ENCODE data around the gene EID2B. TPM values are rescaled to one million over a fixed set of nuclear protein-coding genes. Genes with fewer than 3 reads are reported as not detected.

The EID2B gene
- total and polyA plus RNA-seq, 2 of the 13 experiments (the other 11 are each of a cell fraction or from before 2014, with no cell fraction given) = 2.5 to 3.7 TPM

GRCh38 chr19:39481229-39481545, 51.5 kb downstream of the EID2B start (continued):
- TF ChIP-seq, protein P1, sequence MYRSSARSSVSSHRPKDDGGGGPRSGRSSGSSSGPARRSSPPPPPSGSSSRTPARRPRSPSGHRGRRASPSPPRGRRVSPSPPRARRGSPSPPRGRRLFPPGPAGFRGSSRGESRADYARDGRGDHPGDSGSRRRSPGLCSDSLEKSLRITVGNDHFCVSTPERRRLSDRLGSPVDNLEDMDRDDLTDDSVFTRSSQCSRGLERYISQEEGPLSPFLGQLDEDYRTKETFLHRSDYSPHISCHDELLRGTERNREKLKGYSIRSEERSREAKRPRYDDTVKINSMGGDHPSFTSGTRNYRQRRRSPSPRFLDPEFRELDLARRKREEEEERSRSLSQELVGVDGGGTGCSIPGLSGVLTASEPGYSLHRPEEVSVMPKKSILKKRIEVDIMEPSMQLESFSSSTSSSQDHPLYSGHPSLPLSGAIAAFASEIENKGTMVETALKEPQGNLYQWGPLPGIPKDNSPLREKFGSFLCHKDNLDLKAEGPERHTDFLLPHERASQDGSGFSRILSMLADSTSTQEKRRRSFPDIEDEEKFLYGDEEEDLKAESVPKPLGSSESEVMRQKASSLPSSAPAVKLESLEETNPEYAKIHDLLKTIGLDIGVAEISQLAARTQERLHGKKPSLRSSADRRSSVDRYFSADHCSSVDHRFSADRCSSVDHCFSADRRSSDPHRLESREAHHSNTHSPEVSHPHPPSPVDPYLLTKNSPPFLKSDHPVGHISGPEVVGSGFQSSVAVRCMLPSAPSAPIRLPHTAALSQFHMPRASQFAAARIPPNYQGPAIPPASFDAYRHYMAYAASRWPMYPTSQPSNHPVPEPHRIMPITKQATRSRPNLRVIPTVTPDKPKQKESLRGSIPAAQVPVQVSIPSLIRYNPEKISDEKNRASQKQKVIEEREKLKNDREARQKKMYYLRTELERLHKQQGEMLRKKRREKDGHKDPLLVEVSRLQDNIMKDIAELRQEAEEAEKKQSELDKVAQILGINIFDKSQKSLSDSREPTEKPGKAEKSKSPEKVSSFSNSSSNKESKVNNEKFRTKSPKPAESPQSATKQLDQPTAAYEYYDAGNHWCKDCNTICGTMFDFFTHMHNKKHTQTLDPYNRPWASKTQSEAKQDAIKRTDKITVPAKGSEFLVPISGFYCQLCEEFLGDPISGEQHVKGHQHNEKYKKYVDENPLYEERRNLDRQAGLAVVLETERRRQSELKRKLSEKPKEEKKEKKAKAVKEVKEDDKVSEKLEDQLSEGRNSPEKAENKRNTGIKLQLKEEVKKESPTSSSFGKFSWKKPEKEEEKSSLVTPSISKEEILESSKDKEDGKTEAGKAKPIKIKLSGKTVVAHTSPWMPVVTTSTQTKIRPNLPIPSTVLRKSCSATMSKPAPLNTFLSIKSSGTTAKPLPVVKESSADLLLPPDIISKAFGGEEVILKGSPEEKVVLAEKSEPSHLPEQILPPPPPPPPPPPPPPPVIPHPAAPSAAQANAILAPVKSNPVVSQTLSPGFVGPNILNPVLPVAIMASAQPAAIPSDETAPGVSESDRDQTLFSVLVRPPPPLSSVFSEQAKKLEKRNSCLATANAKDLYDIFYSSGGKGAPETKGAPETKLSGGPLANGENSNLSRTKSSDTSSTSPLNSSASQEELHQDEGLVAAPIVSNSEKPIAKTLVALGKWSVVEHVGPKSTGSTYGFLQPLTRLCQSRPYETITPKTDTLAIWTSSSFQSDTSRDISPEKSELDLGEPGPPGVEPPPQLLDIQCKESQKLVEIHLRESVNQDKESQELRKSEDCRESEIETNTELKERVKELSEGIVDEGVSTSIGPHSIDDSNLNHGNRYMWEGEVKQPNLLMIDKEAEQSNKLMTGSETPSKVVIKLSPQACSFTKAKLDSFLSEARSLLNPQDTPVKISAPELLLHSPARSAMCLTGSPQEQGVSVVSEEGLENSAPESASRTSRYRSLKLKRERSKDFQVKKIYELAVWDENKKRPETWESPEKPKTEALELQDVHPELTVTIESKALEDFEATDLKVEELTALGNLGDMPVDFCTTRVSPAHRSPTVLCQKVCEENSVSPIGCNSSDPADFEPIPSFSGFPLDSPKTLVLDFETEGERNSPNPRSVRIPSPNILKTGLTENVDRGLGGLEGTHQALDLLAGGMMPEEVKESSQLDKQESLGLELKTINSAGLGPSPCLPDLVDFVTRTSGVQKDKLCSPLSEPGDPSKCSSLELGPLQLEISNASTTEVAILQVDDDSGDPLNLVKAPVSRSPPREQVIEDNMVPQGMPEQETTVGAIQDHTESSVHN (CRISPR knock-in tag; IDR thresholded peaks at IDR 0.05) = no peak
- TF ChIP-seq ZNF841 (CRISPR knock-in tag; IDR thresholded peaks at IDR 0.05; ENCODE audit: borderline replicate concordance) (0 out of 2 replicates have a peak, but pooled peaks have one; percentile 29), ZNF501 (CRISPR knock-in tag; IDR thresholded peaks at IDR 0.05) (no peak), HOXA7 (CRISPR knock-in tag; IDR thresholded peaks at IDR 0.05) (no peak), ZNF569 (CRISPR knock-in tag; IDR thresholded peaks at IDR 0.05; ENCODE audit: borderline replicate concordance) (no peak)

Other genes starting within 250 kb of the EID2B start
- gene IFNL1, start 236.4 kb downstream of the EID2B start, total RNA-seq (2016; rRNA removed; fragmentation: Illumina TruSeq; extraction: Trizol) = not detected in 2 replicates
- not detected in 2 replicates for gene IFNL1, start 236.4 kb downstream of the EID2B start, polyA plus RNA-seq (2011; rRNA removed)
- gene LRFN1, start 212.0 kb downstream of the EID2B start, total RNA-seq (2016; rRNA removed; fragmentation: Illumina TruSeq; extraction: Trizol) = 0.04 TPM in 1 of 2 replicates, not detected in the other
- gene LRFN1, start 212.0 kb downstream of the EID2B start, polyA plus RNA-seq (2011; rRNA removed) = 0.07 TPM in 1 of 2 replicates, not detected in the other
- 1.1 TPM in 1 of 2 replicates, not detected in the other for gene GMFG, start 196.8 kb downstream of the EID2B start, total RNA-seq (2016; rRNA removed; fragmentation: Illumina TruSeq; extraction: Trizol)
- gene GMFG, start 196.8 kb downstream of the EID2B start, polyA plus RNA-seq (2011; rRNA removed) = 7.5 and 7.9 TPM in 2 replicates
- 26.0 and 29.1 TPM in 2 replicates for gene SAMD4B, start 190.4 kb downstream of the EID2B start, total RNA-seq (2016; rRNA removed; fragmentation: Illumina TruSeq; extraction: Trizol)
- 31.8 and 37.7 TPM in 2 replicates for gene SAMD4B, start 190.4 kb downstream of the EID2B start, polyA plus RNA-seq (2011; rRNA removed)
- gene PAF1, start 141.7 kb downstream of the EID2B start, total RNA-seq (2016; rRNA removed; fragmentation: Illumina TruSeq; extraction: Trizol) = 30.2 and 31.0 TPM in 2 replicates
- 30.3 and 31.1 TPM in 2 replicates for gene PAF1, start 141.7 kb downstream of the EID2B start, polyA plus RNA-seq (2011; rRNA removed)
- 14.0 and 18.1 TPM in 2 replicates for gene MED29, start 141.5 kb downstream of the EID2B start, total RNA-seq (2016; rRNA removed; fragmentation: Illumina TruSeq; extraction: Trizol)
- 19.7 and 23.7 TPM in 2 replicates for gene MED29, start 141.5 kb downstream of the EID2B start, polyA plus RNA-seq (2011; rRNA removed)
- gene ZFP36, start 126.0 kb downstream of the EID2B start, total RNA-seq (2016; rRNA removed; fragmentation: Illumina TruSeq; extraction: Trizol) = 0.81 and 1.7 TPM in 2 replicates
- gene ZFP36, start 126.0 kb downstream of the EID2B start, polyA plus RNA-seq (2011; rRNA removed) = 1.4 and 2.1 TPM in 2 replicates
- gene PLEKHG2, start 120.2 kb downstream of the EID2B start, total RNA-seq (2016; rRNA removed; fragmentation: Illumina TruSeq; extraction: Trizol) = 3.6 and 5.2 TPM in 2 replicates
- 6.8 and 7.8 TPM in 2 replicates for gene PLEKHG2, start 120.2 kb downstream of the EID2B start, polyA plus RNA-seq (2011; rRNA removed)
- gene RPS16, start 96.9 kb downstream of the EID2B start, total RNA-seq (2016; rRNA removed; fragmentation: Illumina TruSeq; extraction: Trizol) = 488 and 790 TPM in 2 replicates
- 2,583 and 2,596 TPM in 2 replicates for gene RPS16, start 96.9 kb downstream of the EID2B start, polyA plus RNA-seq (2011; rRNA removed)
- 34.9 and 48.2 TPM in 2 replicates for gene SUPT5H, start 87.3 kb downstream of the EID2B start, total RNA-seq (2016; rRNA removed; fragmentation: Illumina TruSeq; extraction: Trizol)
- gene SUPT5H, start 87.3 kb downstream of the EID2B start, polyA plus RNA-seq (2011; rRNA removed) = 49.0 and 51.7 TPM in 2 replicates
- gene TIMM50, start 52.0 kb downstream of the EID2B start, total RNA-seq (2016; rRNA removed; fragmentation: Illumina TruSeq; extraction: Trizol) = 89.1 and 91.1 TPM in 2 replicates
- gene TIMM50, start 52.0 kb downstream of the EID2B start, polyA plus RNA-seq (2011; rRNA removed) = 90.0 and 92.5 TPM in 2 replicates
- gene DLL3, start 33.9 kb downstream of the EID2B start, total RNA-seq (2016; rRNA removed; fragmentation: Illumina TruSeq; extraction: Trizol) = 0.35 and 0.53 TPM in 2 replicates
- gene DLL3, start 33.9 kb downstream of the EID2B start, polyA plus RNA-seq (2011; rRNA removed) = 0.55 and 0.60 TPM in 2 replicates
- gene SELENOV, start 17.7 kb downstream of the EID2B start, total RNA-seq (2016; rRNA removed; fragmentation: Illumina TruSeq; extraction: Trizol) = not detected in 2 replicates
- gene SELENOV, start 17.7 kb downstream of the EID2B start, polyA plus RNA-seq (2011; rRNA removed) = not detected in 2 replicates
- gene EID2, start 7.3 kb upstream of the EID2B start, total RNA-seq (2016; rRNA removed; fragmentation: Illumina TruSeq; extraction: Trizol) = 13.8 and 14.1 TPM in 2 replicates
- 3.7 and 5.1 TPM in 2 replicates for gene EID2, start 7.3 kb upstream of the EID2B start, polyA plus RNA-seq (2011; rRNA removed)
- gene LGALS13, start 69.7 kb upstream of the EID2B start, total RNA-seq (2016; rRNA removed; fragmentation: Illumina TruSeq; extraction: Trizol) = not detected in 2 replicates
- gene LGALS13, start 69.7 kb upstream of the EID2B start, polyA plus RNA-seq (2011; rRNA removed) = not detected in 2 replicates
- not detected in 2 replicates for gene LGALS16, start 123.1 kb upstream of the EID2B start, total RNA-seq (2016; rRNA removed; fragmentation: Illumina TruSeq; extraction: Trizol)
- not detected in 2 replicates for gene LGALS16, start 123.1 kb upstream of the EID2B start, polyA plus RNA-seq (2011; rRNA removed)
- not detected in 2 replicates for gene LGALS14, start 171.6 kb upstream of the EID2B start, total RNA-seq (2016; rRNA removed; fragmentation: Illumina TruSeq; extraction: Trizol)
- not detected in 2 replicates for gene LGALS14, start 171.6 kb upstream of the EID2B start, polyA plus RNA-seq (2011; rRNA removed)
- gene CLC, start 205.2 kb upstream of the EID2B start, total RNA-seq (2016; rRNA removed; fragmentation: Illumina TruSeq; extraction: Trizol) = not detected in 2 replicates
- gene CLC, start 205.2 kb upstream of the EID2B start, polyA plus RNA-seq (2011; rRNA removed) = not detected in 2 replicates
- not detected in 2 replicates for gene LEUTX, start 246.0 kb upstream of the EID2B start, total RNA-seq (2016; rRNA removed; fragmentation: Illumina TruSeq; extraction: Trizol)
- gene LEUTX, start 246.0 kb upstream of the EID2B start, polyA plus RNA-seq (2011; rRNA removed) = not detected in 2 replicates

Data from HepG2 (cell line).